Kidney epithelial cell (primary cell): ENCODE measurements around the gene BATF. TPM values are rescaled to one million over a fixed set of nuclear protein-coding genes. Genes with fewer than 3 reads are reported as not detected.

Experiments
- DNase-seq: peaks from one replicate; pipeline ENCODE4 v3.0.0-alpha.2; 2010; ENCODE audit warnings: low read depth
- H3K27me3 ChIP-seq: 2 replicates; pipeline ENCODE4 v1.6.0; 2011; ENCODE audit warnings: low read length; ENCODE audit not compliant: control insufficient read depth, insufficient read depth
- H3K36me3 ChIP-seq: 2 replicates; pipeline ENCODE4 v1.5.1; 2011; ENCODE audit warnings: low read length; ENCODE audit not compliant: control insufficient read depth, insufficient read depth
- H3K4me3 ChIP-seq: 2 replicates; pipeline ENCODE4 v1.5.1; 2011; ENCODE audit warnings: low read depth, mild to moderate bottlenecking, control low read depth, low read length
- CTCF ChIP-seq: IDR thresholded peaks from 2 replicates; pipeline ENCODE4 v1.5.1; 2011; ENCODE audit warnings: mild to moderate bottlenecking, moderate library complexity, low read length, control low read depth, inconsistent platforms; ENCODE audit not compliant: insufficient read depth, poor library complexity, severe bottlenecking
- total RNA-seq: library from RNA; depleted of rRNA; stranded (reverse); fragments of >200 nt; gene quantifications from 2 replicates; pipeline ENCODE4 v1.2.3, GENCODE V29; 2015

Gene BATF
- total RNA-seq, 1 donor from 2014 or later, result not detected

DNA sequence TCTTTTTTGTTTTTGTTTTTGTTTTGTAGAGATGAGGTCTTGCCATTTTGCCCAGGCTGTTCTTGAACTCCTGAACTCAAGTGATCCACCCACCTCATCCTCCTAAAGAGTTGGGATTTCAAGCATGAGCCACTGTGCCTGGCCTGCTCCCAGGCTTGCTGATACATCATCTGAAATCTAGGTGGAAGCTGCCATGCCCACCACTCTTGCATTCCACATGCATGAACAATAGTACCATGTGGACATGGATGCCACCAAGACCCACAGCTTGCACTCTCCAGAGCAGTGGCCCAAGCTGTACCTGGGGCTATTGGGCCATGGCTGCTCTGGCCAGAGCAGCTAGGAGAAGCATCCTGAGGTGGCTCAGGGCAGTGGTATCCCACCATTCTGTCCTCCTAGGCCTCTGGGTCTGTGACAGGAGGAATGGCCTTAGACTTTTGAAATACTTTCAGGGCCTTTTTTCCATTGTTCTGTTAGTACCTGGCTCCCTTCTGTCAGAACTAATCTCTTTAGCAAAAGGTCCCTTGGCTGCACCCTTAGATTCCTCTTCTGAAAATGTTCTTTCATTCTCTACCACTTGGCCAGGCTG, 69.8 kb downstream of the BATF start:
- no peak overlapping the region for H3K4me3 ChIP-seq
- H3K36me3 ChIP-seq, result no peaks in the 10 kb centered on the region
- no peak for TF ChIP-seq CTCF
- DNase-seq, result no peak
- no peaks in the 10 kb centered on the region for H3K27me3 ChIP-seq

- TF ChIP-seq CTCF, result no peak
- Histone ChIP-seq H3K4me3 (no peak overlapping the region), H3K36me3 (no peaks in the 10 kb centered on the region), H3K27me3 (no peaks in the 10 kb centered on the region)
- no peak for DNase-seq
Observed at GRCh38 chr14:75595226-75595625, 73.0 kb downstream of the BATF start.

Other genes with a start within 250 kb of the BATF start
- 5.5 and 9.2 TPM in 2 replicates for gene FOS, start 243.6 kb upstream of the BATF start, total RNA-seq
- 41.5 and 43.5 TPM in 2 replicates for gene JDP2, start 94.4 kb upstream of the BATF start, total RNA-seq
- 0.75 and 1.0 TPM in 2 replicates for gene FLVCR2, start 56.2 kb downstream of the BATF start, total RNA-seq
- gene ERG28, start 138.4 kb downstream of the BATF start, total RNA-seq, result 14.8 and 16.2 TPM in 2 replicates
- gene TTLL5, start 138.8 kb downstream of the BATF start, total RNA-seq, result 16.5 and 24.7 TPM in 2 replicates